Kidney (tissue), 14 donors: ENCODE results near the gene CPT1A. TPM values are rescaled to one million over a fixed set of nuclear protein-coding genes. Genes with fewer than 3 reads are reported as not detected.

Experiments
- DNase-seq, 5 donors: peaks; one replicate each; pipeline ENCODE4 v3.0.0-alpha.2; 2013 to 2020
- FAIRE-seq: peaks from 2 replicates; lab custom pipeline; 2012; peaks lifted over from hg19 to GRCh38; lab: Jason Lieb, UNC
- H3K27ac ChIP-seq, 2 donors: one replicate each; pipeline ENCODE4 v1.7.0; 2013; ENCODE audit warnings: low read depth in 2 of 2, low read length in 2 of 2, inconsistent platforms in 1 of 2
- H3K27me3 ChIP-seq: one replicate; pipeline ENCODE4 v1.7.1; 2013; ENCODE audit warnings: low read length, inconsistent platforms; ENCODE audit not compliant: control insufficient read depth, insufficient read depth
- H3K36me3 ChIP-seq, 3 donors: one replicate each; pipeline versions ENCODE4 v1.7.0 to v1.7.1; 2013; ENCODE audit warnings: low read length in 3 of 3, control low read depth in 1 of 3, inconsistent platforms in 1 of 3; ENCODE audit not compliant: insufficient read depth in 3 of 3, control insufficient read depth in 2 of 3
- H3K4me1 ChIP-seq, 3 donors: one replicate each; pipeline versions ENCODE4 v1.7.0 to v1.7.1; 2013; ENCODE audit warnings: low read length in 3 of 3, inconsistent platforms in 1 of 3, low read depth in 1 of 3; ENCODE audit not compliant: control insufficient read depth in 2 of 3, insufficient read depth in 2 of 3
- H3K4me3 ChIP-seq, 3 donors: one replicate each; pipeline versions ENCODE4 v1.7.0 to v1.8.1; 2013; ENCODE audit warnings: low read length in 3 of 3, control low read depth in 1 of 3, inconsistent platforms in 1 of 3
- H3K9ac ChIP-seq, 3 donors: one replicate each; pipeline versions ENCODE4 v1.7.0 to v1.7.1; 2013; ENCODE audit warnings: low read length in 3 of 3, control low read depth in 1 of 3, inconsistent platforms in 1 of 3
- H3K9me3 ChIP-seq, 3 donors: one replicate each; pipeline versions ENCODE4 v1.7.0 to v1.7.1; 2013; ENCODE audit warnings: low read length in 3 of 3, control low read depth in 1 of 3, inconsistent platforms in 1 of 3; ENCODE audit not compliant: control insufficient read depth in 2 of 3, insufficient read depth in 1 of 3
- CTCF ChIP-seq: IDR thresholded peaks from 3 replicates; pipeline ENCODE4 v1.5.1; 2012; ENCODE audit warnings: mild to moderate bottlenecking, moderate library complexity, borderline replicate concordance; ENCODE audit not compliant: insufficient read depth; ENCODE audit errors: extremely low read depth
- intact Hi-C: fragments of 100-400 bp; cut with DNase I; formaldehyde crosslinking; loops from one replicate; pipeline ENCODE4 v1.11.1; 2022
- polyA plus RNA-seq: library from polyadenylated mRNA; stranded (reverse); fragments of 350-450 nt; fragmentation: Illumina TruSeq; extraction: RNeasy Lipid Tissue Mini Kit (QIAGEN cat#74804); gene quantifications from one replicate; pipeline ENCODE4 v1.2.3, GENCODE V29; 2014; ENCODE audit warnings: low read depth, low replicate concordance; ENCODE audit not compliant: insufficient read depth
- total RNA-seq: library from RNA; stranded (reverse); fragmentation: NEBNext Ultra II Directional; extraction: Animal tissue kit (Norgen Biotek cat#: 25700); gene quantifications from one replicate; pipeline ENCODE4 v1.2.1, GENCODE V29; 2021
- donor health status: control.
- donor health status: control.
- donor health status: control.
- donor health status: control.
- donor health status: control.
- donor health status: DM: yes; HTN: yes; CAD: no.
- donor health status: Normal renal cell carcinoma (clear cell type).

The CPT1A gene
- total and polyA plus RNA-seq, 2 donors from 2014 or later = 51.3 to 61.5 TPM

DNA sequence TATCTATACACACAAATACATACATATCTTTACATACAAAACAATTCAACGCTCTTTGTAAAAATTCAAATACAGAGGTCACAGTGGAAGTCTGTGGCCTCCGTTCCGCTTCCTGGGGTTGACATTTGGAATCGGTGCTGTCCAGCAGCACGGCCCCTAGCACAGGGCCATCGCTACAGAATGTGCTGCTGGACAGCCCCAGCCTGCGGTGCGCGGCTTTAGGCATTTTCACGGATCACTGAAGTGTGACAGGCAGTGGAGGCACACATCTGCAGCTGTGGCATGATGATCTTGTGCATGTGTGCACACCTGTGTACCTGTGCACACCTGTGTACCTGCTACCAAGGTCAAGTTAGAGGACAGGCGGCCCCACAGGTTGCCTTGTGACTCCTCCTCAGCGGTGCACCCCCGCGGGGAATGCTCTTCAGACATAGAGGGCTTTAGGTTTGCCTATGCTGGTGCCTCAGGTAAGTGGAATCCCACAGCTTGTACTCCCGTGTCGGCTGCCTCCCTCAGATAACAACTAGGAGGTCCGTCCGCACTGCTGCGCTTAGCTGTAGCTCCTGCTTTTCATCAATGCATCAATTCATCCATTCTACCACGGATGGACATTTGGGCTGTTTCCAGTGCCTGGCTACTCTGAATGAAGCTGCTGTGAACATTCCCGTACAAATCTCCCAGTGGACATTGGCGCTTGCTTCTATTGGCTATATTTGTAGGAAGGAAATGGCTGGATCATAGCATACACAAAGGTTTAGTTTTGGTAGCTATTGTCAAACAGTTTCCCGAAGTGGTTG, 127.5 kb downstream of the CPT1A start:
- no peaks in the 10 kb centered on the region for H3K27me3 ChIP-seq
- no peak overlapping the region for H3K27ac ChIP-seq
- FAIRE-seq = no peak
- no peak overlapping the region for H3K4me3 ChIP-seq
- H3K36me3 ChIP-seq = no peaks in the 10 kb centered on the region
- peaks cover 0 to 5% (median 0%) of the 10 kb centered on the region in 3 donors for H3K4me1 ChIP-seq
- no peaks in the 10 kb centered on the region for H3K9me3 ChIP-seq
- intact Hi-C loops = no loop called here
- peak; percentile 62 to 81 (median 76) for DNase-seq
- H3K9ac ChIP-seq = no peak overlapping the region
- TF ChIP-seq CTCF = no peak

DNA sequence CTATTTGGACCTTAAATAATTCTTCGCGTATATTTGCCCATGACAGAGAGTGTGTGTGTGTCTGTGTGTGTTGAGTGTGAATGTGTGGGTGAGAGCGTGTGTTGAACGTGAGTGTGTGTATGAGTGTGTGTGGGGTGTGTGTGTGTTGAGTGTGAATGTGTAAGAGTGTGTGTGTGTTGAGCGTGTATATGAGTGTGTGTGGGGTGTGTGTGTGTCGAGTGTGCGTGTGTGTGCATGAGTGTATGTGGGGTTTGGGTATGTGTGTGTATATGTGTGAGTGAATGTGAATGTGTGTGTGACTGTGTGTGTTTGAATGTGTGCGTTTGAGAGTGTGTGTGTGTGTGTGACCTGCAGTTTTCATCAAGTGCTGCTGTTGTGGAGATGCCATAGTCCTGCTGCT, 130.6 kb downstream of the CPT1A start:
- TF ChIP-seq CTCF = no peak
- Histone ChIP-seq H3K27ac (no peak overlapping the region), H3K36me3 (no peaks in the 10 kb centered on the region), H3K9ac (no peak overlapping the region), H3K9me3 (no peaks in the 10 kb centered on the region), H3K4me3 (no peak overlapping the region), H3K4me1 (peaks cover 0 to 5% (median 0%) of the 10 kb centered on the region in 3 donors), H3K27me3 (no peaks in the 10 kb centered on the region)
- FAIRE-seq = no peak
- intact Hi-C loops = no loop called here
- no peak for DNase-seq

GRCh38 chr11:68710409-68710808, 131.3 kb downstream of the CPT1A start:
- H3K4me1 ChIP-seq = peaks cover 0 to 5% (median 0%) of the 10 kb centered on the region in 3 donors
- DNase-seq = no peak
- no peak for FAIRE-seq
- intact Hi-C loops = no loop called here
- TF ChIP-seq CTCF = no peak
- no peaks in the 10 kb centered on the region for H3K36me3 ChIP-seq
- H3K27me3 ChIP-seq = no peaks in the 10 kb centered on the region
- H3K4me3 ChIP-seq = no peak overlapping the region
- H3K27ac ChIP-seq = no peak overlapping the region
- H3K9ac ChIP-seq = no peak overlapping the region
- no peaks in the 10 kb centered on the region for H3K9me3 ChIP-seq
